Keratinocyte (primary cell): ENCODE data around the gene CUBN. TPM values are rescaled to one million over a fixed set of nuclear protein-coding genes. Genes with fewer than 3 reads are reported as not detected.

ENCODE experiments used
- DNase-seq: peaks from one replicate; pipeline ENCODE4 v3.0.0-alpha.2; 2011; ENCODE audit warnings: low read depth, missing footprints, low spot score
- FAIRE-seq: peaks from 2 replicates; lab custom pipeline; 2011; peaks lifted over from hg19 to GRCh38; lab: Jason Lieb, UNC
- H2AFZ ChIP-seq: 2 replicates; pipeline ENCODE4 v1.6.0; 2012; ENCODE audit warnings: low read length, control low read depth, inconsistent platforms; ENCODE audit not compliant: control insufficient read depth
- H3K27ac ChIP-seq: 2 replicates; pipeline ENCODE4 v1.5.1; 2011; ENCODE audit warnings: low read length; ENCODE audit not compliant: control insufficient read depth, insufficient read depth
- H3K27me3 ChIP-seq: 3 replicates; pipeline ENCODE4 v1.6.0; 2011; ENCODE audit warnings: low read length; ENCODE audit not compliant: control insufficient read depth, insufficient read depth; ENCODE audit errors: extremely low read depth
- H3K36me3 ChIP-seq, 2 experiments: 2 replicates in 1 of 2; 3 replicates in 1 of 2; pipeline ENCODE4 v1.5.1; 2011; ENCODE audit warnings: low read length in 2 of 2, mild to moderate bottlenecking in 1 of 2; ENCODE audit not compliant: control insufficient read depth in 2 of 2, insufficient read depth in 2 of 2; ENCODE audit errors: extremely low read depth in 1 of 2
- H3K4me1 ChIP-seq: 3 replicates; pipeline ENCODE4 v1.5.1; 2011; ENCODE audit warnings: low read length; ENCODE audit not compliant: control insufficient read depth, insufficient read depth; ENCODE audit errors: extremely low read depth
- H3K4me2 ChIP-seq: 3 replicates; pipeline ENCODE4 v1.6.0; 2011; ENCODE audit warnings: low read depth, low read length; ENCODE audit not compliant: control insufficient read depth, insufficient read depth; ENCODE audit errors: extremely low read depth
- H3K4me3 ChIP-seq, 3 experiments: fragments of 200-600 bp in 1 of 3; sonication (generic) in 1 of 3; 2 replicates in 2 of 3; 3 replicates in 1 of 3; pipeline ENCODE4 v1.5.1; 2011 to 2016; ENCODE audit warnings: low read length in 3 of 3, mild to moderate bottlenecking in 3 of 3, control low read depth in 2 of 3, inconsistent platforms in 1 of 3, low read depth in 1 of 3, mixed read lengths in 1 of 3, mixed run types in 1 of 3, moderate library complexity in 1 of 3; ENCODE audit not compliant: control insufficient read depth in 2 of 3, insufficient read depth in 2 of 3; ENCODE audit errors: extremely low read depth in 1 of 3
- H3K79me2 ChIP-seq: 2 replicates; pipeline ENCODE4 v1.6.0; 2012; ENCODE audit warnings: low read length; ENCODE audit not compliant: control insufficient read depth, insufficient read depth
- H3K9ac ChIP-seq: 3 replicates; pipeline ENCODE4 v1.6.0; 2011; ENCODE audit warnings: low read length; ENCODE audit not compliant: control insufficient read depth, insufficient read depth; ENCODE audit errors: extremely low read depth
- H3K9me1 ChIP-seq: 3 replicates; pipeline ENCODE4 v1.6.0; 2011; ENCODE audit warnings: low read length; ENCODE audit not compliant: control insufficient read depth, insufficient read depth; ENCODE audit errors: extremely low read depth
- H3K9me3 ChIP-seq: 2 replicates; pipeline ENCODE4 v1.5.1; 2012; ENCODE audit warnings: low read depth, low read length; ENCODE audit not compliant: control insufficient read depth
- H4K20me1 ChIP-seq: 3 replicates; pipeline ENCODE4 v1.6.0; 2011; ENCODE audit warnings: low read length; ENCODE audit not compliant: control insufficient read depth, insufficient read depth; ENCODE audit errors: extremely low read depth
- EZH2 ChIP-seq: IDR thresholded peaks from one replicate; pipeline ENCODE4 v1.6.1; 2012; ENCODE audit warnings: inconsistent platforms, mild to moderate bottlenecking, low read length, moderate library complexity
- dilution Hi-C: fragments of 300-500 bp; cut with MboI; formaldehyde crosslinking; loops from one replicate; pipeline ENCODE4 v1.7.0; 2020; ENCODE audit warnings: low sequenced_read_pairs; ENCODE audit not compliant: extremely low pct_ligation_motif_present
- polyA plus RNA-seq, 5 experiments: library from polyadenylated mRNA; depleted of rRNA in 3 of 5; stranded (reverse) in 3 of 5; stranded (forward) in 1 of 5; unstranded in 1 of 5; fragments of >200 nt; gene quantifications; 1 replicate in 1 of 5; 2 replicates in 3 of 5; 3 replicates in 1 of 5; pipeline versions ENCODE4 v1.2.1 to v1.2.3, GENCODE V29; 2011 to 2012; ENCODE audit warnings: missing spikeins in 2 of 5, low read depth in 1 of 5, low replicate concordance in 1 of 5
- TF ChIP-seq, protein P1 (sequence below), 3 experiments: IDR thresholded peaks in 1 of 3; conservative IDR thresholded peaks in 1 of 3; optimal IDR thresholded peaks in 1 of 3; 2 replicates in 2 of 3; 3 replicates in 1 of 3; pipeline versions ENCODE3 to v1.5.1; 2011; ENCODE audit warnings: low read length in 3 of 3, mild to moderate bottlenecking in 3 of 3, moderate library complexity in 2 of 3, control low read depth in 1 of 3, inconsistent platforms in 1 of 3; ENCODE audit not compliant: insufficient read depth in 2 of 3; ENCODE audit errors: extremely low read depth in 1 of 3

The CUBN gene
- polyA plus RNA-seq, 1 donor (not counting 4 experiments of a cell fraction or from before 2014, with no cell fraction given) = 0.07 TPM

DNA sequence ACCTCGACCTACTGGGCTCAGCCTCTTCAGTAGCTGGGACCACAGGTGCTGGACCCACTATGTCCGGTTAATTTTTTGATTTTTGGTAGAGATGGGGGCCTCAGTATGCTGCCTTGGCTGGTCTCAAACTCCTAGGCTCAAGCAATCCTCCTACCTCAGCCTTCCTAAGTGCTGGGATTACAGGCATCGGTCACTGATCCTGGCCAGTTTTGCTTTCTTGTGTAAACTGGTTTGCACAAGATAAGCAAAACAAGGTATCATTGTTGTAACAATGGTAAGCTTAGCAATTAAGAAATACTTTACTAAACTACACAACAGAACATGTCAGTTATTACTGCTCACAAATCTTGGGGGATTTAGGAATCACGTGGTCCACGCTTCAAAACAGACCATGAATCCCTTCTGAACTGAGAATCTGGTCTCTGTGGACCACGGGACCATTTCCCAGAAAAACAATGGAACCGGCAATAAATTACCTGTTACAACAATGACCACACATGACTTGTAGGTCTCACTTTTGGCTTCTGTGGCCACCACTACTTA, 349.2 kb downstream of the CUBN start:
- H3K36me3 ChIP-seq = no peaks in the 10 kb centered on the region
- H3K4me1 ChIP-seq = peaks cover 4% of the 10 kb centered on the region
- H3K4me2 ChIP-seq = no peak overlapping the region
- no peak overlapping the region for H3K27ac ChIP-seq
- H3K4me3 ChIP-seq = no peak overlapping the region
- DNase-seq (no peak), FAIRE-seq (no peak)
- TF ChIP-seq, protein P1, sequence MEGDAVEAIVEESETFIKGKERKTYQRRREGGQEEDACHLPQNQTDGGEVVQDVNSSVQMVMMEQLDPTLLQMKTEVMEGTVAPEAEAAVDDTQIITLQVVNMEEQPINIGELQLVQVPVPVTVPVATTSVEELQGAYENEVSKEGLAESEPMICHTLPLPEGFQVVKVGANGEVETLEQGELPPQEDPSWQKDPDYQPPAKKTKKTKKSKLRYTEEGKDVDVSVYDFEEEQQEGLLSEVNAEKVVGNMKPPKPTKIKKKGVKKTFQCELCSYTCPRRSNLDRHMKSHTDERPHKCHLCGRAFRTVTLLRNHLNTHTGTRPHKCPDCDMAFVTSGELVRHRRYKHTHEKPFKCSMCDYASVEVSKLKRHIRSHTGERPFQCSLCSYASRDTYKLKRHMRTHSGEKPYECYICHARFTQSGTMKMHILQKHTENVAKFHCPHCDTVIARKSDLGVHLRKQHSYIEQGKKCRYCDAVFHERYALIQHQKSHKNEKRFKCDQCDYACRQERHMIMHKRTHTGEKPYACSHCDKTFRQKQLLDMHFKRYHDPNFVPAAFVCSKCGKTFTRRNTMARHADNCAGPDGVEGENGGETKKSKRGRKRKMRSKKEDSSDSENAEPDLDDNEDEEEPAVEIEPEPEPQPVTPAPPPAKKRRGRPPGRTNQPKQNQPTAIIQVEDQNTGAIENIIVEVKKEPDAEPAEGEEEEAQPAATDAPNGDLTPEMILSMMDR (optimal IDR thresholded peaks at IDR 0.05 in 1 of 3, IDR thresholded peaks at IDR 0.05 in 1 of 3, conservative IDR thresholded peaks at IDR 0.05 in 1 of 3; ENCODE audit: extremely low read depth in 1 of 3, insufficient read depth in 2 of 3, low read length in 3 of 3) = no peak
- TF ChIP-seq EZH2 = no peak
- no peaks in the 10 kb centered on the region for H3K9me1 ChIP-seq
- H3K9me3 ChIP-seq = no peaks in the 10 kb centered on the region
- no peaks in the 10 kb centered on the region for H3K27me3 ChIP-seq
- peaks cover under 1% of the 10 kb centered on the region for H3K79me2 ChIP-seq
- no peaks in the 10 kb centered on the region for H4K20me1 ChIP-seq
- dilution Hi-C loops = no loop called here
- H3K9ac ChIP-seq = no peak overlapping the region
- no peak overlapping the region for H2AFZ ChIP-seq

- Histone ChIP-seq H3K36me3 (no peaks in the 10 kb centered on the region), H2AFZ (no peak overlapping the region), H3K27me3 (no peaks in the 10 kb centered on the region), H3K4me1 (peaks cover 4% of the 10 kb centered on the region), H4K20me1 (no peaks in the 10 kb centered on the region), H3K27ac (no peak overlapping the region), H3K4me3 (no peak overlapping the region), H3K9me3 (no peaks in the 10 kb centered on the region), H3K79me2 (no peaks in the 10 kb centered on the region), H3K4me2 (no peak overlapping the region), H3K9ac (no peak overlapping the region), H3K9me1 (no peaks in the 10 kb centered on the region)
- FAIRE-seq = no peak
- no peak for TF ChIP-seq EZH2
- dilution Hi-C loops = no loop called here
- DNase-seq = no peak
These were observed 350.2 kb downstream of the CUBN start for GRCh38 chr10:16779384-16779915.
